A549 (cell line): Measurements from ENCODE around the gene PRKG1.

Experiments
- CHD2 ChIP-seq: fragments of 150-350 bp; IDR thresholded peaks from 2 replicates; pipeline ENCODE4 v1.6.1; 2014; ENCODE audit warnings: low read length; ENCODE audit not compliant: partially characterized antibody
- EP300 ChIP-seq, 2 experiments: fragments of >200 bp; sonication (Bioruptor Twin); formaldehyde crosslinking; IDR thresholded peaks; 2 replicates in 1 of 2; 3 replicates in 1 of 2; pipeline ENCODE4 v1.6.1; 2016 to 2017
- HOXB5 ChIP-seq: fragments of 250-450 bp; sonication (Bioruptor Pico); IDR thresholded peaks from 2 replicates; pipeline ENCODE4 v1.5.0; 2020; ENCODE audit warnings: mild to moderate bottlenecking, moderate library complexity
- MAFK ChIP-seq: fragments of 450-650 bp; IDR thresholded peaks from 2 replicates; pipeline ENCODE4 v1.6.1; 2014; ENCODE audit not compliant: partially characterized antibody
- MAX ChIP-seq: IDR thresholded peaks from 2 replicates; pipeline ENCODE4 v1.6.1; 2012
- NR3C1 ChIP-seq: fragments of >200 bp; sonication (Bioruptor Twin); formaldehyde crosslinking; IDR thresholded peaks from 3 replicates; pipeline ENCODE4 v1.6.1; 2017
- POLR2AphosphoS2 ChIP-seq: conservative IDR thresholded peaks from 2 replicates; pipeline ENCODE4 v1.6.1; 2012; ENCODE audit warnings: low read length, improper control_type of control experiment, inconsistent platforms
- TF ChIP-seq, protein P1 (sequence below): fragments of >200 bp; sonication (Bioruptor Twin); formaldehyde crosslinking; IDR thresholded peaks from 3 replicates; pipeline ENCODE4 v1.5.1; 2016

GRCh38 chr10:52245547-52245946, 1171.3 kb downstream of the PRKG1 start:
- TF ChIP-seq NR3C1 (no peak), HOXB5 (CRISPR knock-in tag) (no peak), MAFK (no peak), MAX (no peak), CHD2 (no peak), POLR2AphosphoS2 (no peak), EP300 (IDR thresholded peaks at IDR 0.05) (no peak)
- TF ChIP-seq, protein P1, sequence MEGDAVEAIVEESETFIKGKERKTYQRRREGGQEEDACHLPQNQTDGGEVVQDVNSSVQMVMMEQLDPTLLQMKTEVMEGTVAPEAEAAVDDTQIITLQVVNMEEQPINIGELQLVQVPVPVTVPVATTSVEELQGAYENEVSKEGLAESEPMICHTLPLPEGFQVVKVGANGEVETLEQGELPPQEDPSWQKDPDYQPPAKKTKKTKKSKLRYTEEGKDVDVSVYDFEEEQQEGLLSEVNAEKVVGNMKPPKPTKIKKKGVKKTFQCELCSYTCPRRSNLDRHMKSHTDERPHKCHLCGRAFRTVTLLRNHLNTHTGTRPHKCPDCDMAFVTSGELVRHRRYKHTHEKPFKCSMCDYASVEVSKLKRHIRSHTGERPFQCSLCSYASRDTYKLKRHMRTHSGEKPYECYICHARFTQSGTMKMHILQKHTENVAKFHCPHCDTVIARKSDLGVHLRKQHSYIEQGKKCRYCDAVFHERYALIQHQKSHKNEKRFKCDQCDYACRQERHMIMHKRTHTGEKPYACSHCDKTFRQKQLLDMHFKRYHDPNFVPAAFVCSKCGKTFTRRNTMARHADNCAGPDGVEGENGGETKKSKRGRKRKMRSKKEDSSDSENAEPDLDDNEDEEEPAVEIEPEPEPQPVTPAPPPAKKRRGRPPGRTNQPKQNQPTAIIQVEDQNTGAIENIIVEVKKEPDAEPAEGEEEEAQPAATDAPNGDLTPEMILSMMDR = no peak
